CD14-positive monocyte (primary cell): ENCODE data around the gene MRPS21. TPM values are rescaled to one million over a fixed set of nuclear protein-coding genes. Genes with fewer than 3 reads are reported as not detected.

Source experiments
- DNase-seq, 3 donors: peaks; one replicate each; pipeline ENCODE4 v3.0.0-alpha.2; 2011 to 2022
- H2AFZ ChIP-seq: 2 replicates; pipeline ENCODE4 v1.6.0; 2012; ENCODE audit warnings: mild to moderate bottlenecking, low read depth, low read length, inconsistent platforms; ENCODE audit not compliant: insufficient read depth, poor library complexity, severe bottlenecking
- H3K27ac ChIP-seq, 2 donors: 1 replicate in 1 of 2; 2 replicates in 1 of 2; pipeline ENCODE4 v1.5.1; 2012 to 2013; ENCODE audit warnings: low read length in 2 of 2, control low read depth in 1 of 2, inconsistent platforms in 1 of 2, low read depth in 1 of 2, mild to moderate bottlenecking in 1 of 2
- H3K27me3 ChIP-seq, 2 donors: one replicate each; pipeline versions ENCODE4 v1.6.0 to v1.6.1; 2011 to 2013; ENCODE audit warnings: low read length in 2 of 2; ENCODE audit not compliant: control insufficient read depth in 2 of 2, insufficient read depth in 2 of 2
- H3K36me3 ChIP-seq, 2 donors: replicated peaks in 1 of 2; 1 replicate in 1 of 2; 2 replicates in 1 of 2; pipeline versions ENCODE4 v1.5.1 to v1.6.1; 2012 to 2013; ENCODE audit warnings: low read length in 2 of 2, control low read depth in 1 of 2, inconsistent platforms in 1 of 2, mild to moderate bottlenecking in 1 of 2; ENCODE audit not compliant: insufficient read depth in 2 of 2, control insufficient read depth in 1 of 2
- H3K4me1 ChIP-seq, 2 donors: 1 replicate in 1 of 2; 2 replicates in 1 of 2; pipeline versions ENCODE4 v1.5.1 to v1.6.1; 2012 to 2013; ENCODE audit warnings: low read length in 2 of 2, control low read depth in 1 of 2, inconsistent platforms in 1 of 2, mild to moderate bottlenecking in 1 of 2, moderate library complexity in 1 of 2; ENCODE audit not compliant: insufficient read depth in 2 of 2, control insufficient read depth in 1 of 2
- H3K4me2 ChIP-seq: replicated peaks from 2 replicates; pipeline ENCODE3; 2012; ENCODE audit warnings: low read length, moderate library complexity, mild to moderate bottlenecking; ENCODE audit not compliant: poor library complexity, severe bottlenecking; ENCODE audit errors: extremely low read depth
- H3K4me3 ChIP-seq, 3 experiments: fragments of 200-600 bp in 1 of 3; sonication (generic) in 1 of 3; replicated peaks in 1 of 3; 1 replicate in 2 of 3; 2 replicates in 1 of 3; pipeline ENCODE4 v1.5.1; 2011 to 2013; ENCODE audit warnings: low read length in 3 of 3, mild to moderate bottlenecking in 3 of 3, control low read depth in 2 of 3, low read depth in 2 of 3, inconsistent platforms in 1 of 3, moderate library complexity in 1 of 3
- H3K79me2 ChIP-seq: 2 replicates; pipeline ENCODE4 v1.6.0; 2012; ENCODE audit warnings: mild to moderate bottlenecking, control low read depth, inconsistent platforms, low read length, moderate library complexity; ENCODE audit not compliant: insufficient read depth
- H3K9ac ChIP-seq: 2 replicates; pipeline ENCODE4 v1.6.0; 2017; ENCODE audit warnings: low read length, mild to moderate bottlenecking; ENCODE audit not compliant: insufficient read depth, poor library complexity, severe bottlenecking
- H3K9me3 ChIP-seq, 2 donors: replicated peaks in 1 of 2; 1 replicate in 1 of 2; 2 replicates in 1 of 2; pipeline versions ENCODE4 v1.5.1 to v1.6.1; 2012 to 2013; ENCODE audit warnings: low read length in 2 of 2, control low read depth in 1 of 2; ENCODE audit not compliant: control insufficient read depth in 1 of 2, insufficient read depth in 1 of 2
- H4K20me1 ChIP-seq: 2 replicates; pipeline ENCODE4 v1.6.0; 2012; ENCODE audit warnings: mild to moderate bottlenecking, low read length, control low read depth, moderate library complexity; ENCODE audit not compliant: insufficient read depth
- H3K27ac Mint-ChIP-seq, 7 donors: one replicate each; pipeline ENCODE4 v1.8.0; 2020; ENCODE audit warnings: mild to moderate bottlenecking in 7 of 7, mixed read lengths in 7 of 7, moderate library complexity in 6 of 7, inconsistent platforms in 2 of 7
- H3K27me3 Mint-ChIP-seq, 3 donors: one replicate each; pipeline ENCODE4 v1.8.0; 2021 to 2022; ENCODE audit warnings: low read depth in 3 of 3, mild to moderate bottlenecking in 3 of 3, mixed read lengths in 3 of 3, moderate library complexity in 3 of 3, inconsistent platforms in 1 of 3
- H3K36me3 Mint-ChIP-seq, 2 donors: one replicate each; pipeline ENCODE4 v1.8.0; 2020; ENCODE audit warnings: mixed read lengths in 2 of 2, inconsistent platforms in 1 of 2, mild to moderate bottlenecking in 1 of 2
- H3K4me1 Mint-ChIP-seq: one replicate; pipeline ENCODE4 v1.8.0; 2020; ENCODE audit warnings: mild to moderate bottlenecking, mixed read lengths
- H3K4me3 Mint-ChIP-seq, 2 donors: one replicate each; pipeline ENCODE4 v1.8.0; 2020; ENCODE audit warnings: mild to moderate bottlenecking in 2 of 2, mixed read lengths in 2 of 2, moderate library complexity in 1 of 2
- H3K9me3 Mint-ChIP-seq, 7 donors: one replicate each; pipeline ENCODE4 v1.8.0; 2020 to 2022; ENCODE audit warnings: mixed read lengths in 7 of 7, mild to moderate bottlenecking in 6 of 7, moderate library complexity in 6 of 7, inconsistent platforms in 2 of 7
- CTCF ChIP-seq: fragments of 200-600 bp; IDR thresholded peaks from one replicate; pipeline ENCODE4 v1.8.0; 2022; ENCODE audit warnings: antibody characterized with exemption, mild to moderate bottlenecking
- WGBS: methylation state at CpG from one replicate; pipeline ENCODE4 v1.1.5; 2013; ENCODE audit warnings: missing lambda C conversion rate; ENCODE audit not compliant: insufficient coverage; 5-methylcytosine and 5-hydroxymethylcytosine counted together
- intact Hi-C, 2 donors: fragments of 100-400 bp; cut with micrococcal nuclease; formaldehyde crosslinking; loops; one replicate each; pipeline versions ENCODE4 v1.15.0 to v1.15.1; 2023
- polyA plus RNA-seq, 3 donors: library from polyadenylated mRNA; depleted of rRNA in 1 of 3; unstranded in 2 of 3; stranded (reverse) in 1 of 3; fragments of 300-500 nt in 2 of 3; fragments of >200 nt in 1 of 3; fragmentation: Illumina TruSeq in 2 of 3; gene quantifications; 1 replicate in 2 of 3; 2 replicates in 1 of 3; pipeline ENCODE4 v1.2.3, GENCODE V29; 2012 to 2021

Gene MRPS21
- polyA plus RNA-seq, 3 donors = 42.3 to 53.0 (median 49.6) TPM

GRCh38 chr1:150288382-150288781 is 5.3 kb upstream of the MRPS21 start:
- no peak overlapping the region for H3K4me2 ChIP-seq
- Mint-ChIP-seq H3K27ac (no peak overlapping the region), H3K4me1 (peaks cover 6% of the 10 kb centered on the region), H3K9me3 (peaks cover 0 to 3% (median 0%) of the 10 kb centered on the region in 7 donors), H3K36me3 (no peaks in the 10 kb centered on the region), H3K27me3 (peaks cover 23 to 28% (median 26%) of the 10 kb centered on the region in 3 donors), H3K4me3 (no peak overlapping the region)
- H3K36me3 ChIP-seq = no peaks in the 10 kb centered on the region
- H2AFZ ChIP-seq = no peak overlapping the region
- peaks cover 7% of the 10 kb centered on the region in 2 donors for H3K4me1 ChIP-seq
- intact Hi-C loops = no loop called here
- no peak overlapping the region for H3K4me3 ChIP-seq
- H3K9me3 ChIP-seq = no peaks in the 10 kb centered on the region
- no peaks in the 10 kb centered on the region for H4K20me1 ChIP-seq
- no peak overlapping the region for H3K9ac ChIP-seq
- WGBS = 86% methylated on average over 1 of the region's 1 CpG
- no peak for TF ChIP-seq CTCF
- peaks cover 3 to 20% of the 10 kb centered on the region in 2 donors for H3K27me3 ChIP-seq
- no peak overlapping the region for H3K27ac ChIP-seq
- no peak for DNase-seq
- H3K79me2 ChIP-seq = no peaks in the 10 kb centered on the region

GRCh38 chr1:150288822-150289221 is 4.8 kb upstream of the MRPS21 start:
- TF ChIP-seq CTCF = no peak
- Mint-ChIP-seq H3K9me3 (peaks cover 0 to 3% (median 0%) of the 10 kb centered on the region in 7 donors), H3K4me1 (peaks cover 9% of the 10 kb centered on the region), H3K4me3 (no peak overlapping the region), H3K27me3 (peaks cover 20 to 24% (median 22%) of the 10 kb centered on the region in 3 donors), H3K36me3 (no peaks in the 10 kb centered on the region), H3K27ac (no peak overlapping the region)
- Histone ChIP-seq H4K20me1 (no peaks in the 10 kb centered on the region), H3K4me2 (no peak overlapping the region), H3K27ac (no peak overlapping the region), H3K9me3 (no peaks in the 10 kb centered on the region), H3K4me1 (peaks cover 8% of the 10 kb centered on the region in 2 donors), H3K9ac (no peak overlapping the region), H2AFZ (no peak overlapping the region), H3K36me3 (no peaks in the 10 kb centered on the region), H3K4me3 (no peak overlapping the region), H3K27me3 (peaks cover 0 to 16% of the 10 kb centered on the region in 2 donors), H3K79me2 (peaks cover 2% of the 10 kb centered on the region)
- no peak for DNase-seq
- 88% methylated on average over 4 of the region's 4 CpGs for WGBS
- intact Hi-C loops = no loop called here
